Measurements from ENCODE around the gene TUFT1.

The TUFT1 gene

GRCh38 chr1:151570819-151571218, 30.7 kb downstream of the TUFT1 start:
- DNase-seq (ENCODE audit: low read depth): no peak
- no peak overlapping the region for H3K4me3 ChIP-seq (ENCODE audit: low read depth, low read length)
- no peak for TF ChIP-seq CTCF (IDR thresholded peaks at IDR 0.05; ENCODE audit: low read depth, low read length, missing control alignments)

- no peak for TF ChIP-seq CTCF (IDR thresholded peaks at IDR 0.05; ENCODE audit: low read depth, low read length, missing control alignments)
- no peak overlapping the region for H3K4me3 ChIP-seq (ENCODE audit: low read depth, low read length)
- DNase-seq (ENCODE audit: low read depth): no peak
These were observed 34.7 kb downstream of the TUFT1 start for GRCh38 chr1:151574575-151575529.

- no peak overlapping the region for H3K4me3 ChIP-seq (ENCODE audit: low read depth, low read length)
- no peak for DNase-seq (ENCODE audit: low read depth)
- no peak for TF ChIP-seq CTCF (IDR thresholded peaks at IDR 0.05; ENCODE audit: low read depth, low read length, missing control alignments)
These were observed 37.1 kb downstream of the TUFT1 start for GRCh38 chr1:151577173-151577572.

- no peak overlapping the region for H3K4me3 ChIP-seq (ENCODE audit: low read depth, low read length)
- no peak for TF ChIP-seq CTCF (IDR thresholded peaks at IDR 0.05; ENCODE audit: low read depth, low read length, missing control alignments)
- no peak for DNase-seq (ENCODE audit: low read depth)
These were observed 38.8 kb downstream of the TUFT1 start for GRCh38 chr1:151578941-151579340.

- no peak for TF ChIP-seq CTCF (IDR thresholded peaks at IDR 0.05; ENCODE audit: low read depth, low read length, missing control alignments)
- H3K4me3 ChIP-seq (ENCODE audit: low read depth, low read length): no peak overlapping the region
- no peak for DNase-seq (ENCODE audit: low read depth)
These were observed 39.5 kb downstream of the TUFT1 start for GRCh38 chr1:151579436-151580225.

GRCh38 chr1:151581451-151581850, 41.3 kb downstream of the TUFT1 start:
- no peak overlapping the region for H3K4me3 ChIP-seq (ENCODE audit: low read depth, low read length)
- no peak for DNase-seq (ENCODE audit: low read depth)
- TF ChIP-seq CTCF (IDR thresholded peaks at IDR 0.05; ENCODE audit: low read depth, low read length, missing control alignments): no peak

Data from GM12864 (cell line).